ENCODE measurements around the gene TSPAN4. TPM values are rescaled to one million over a fixed set of nuclear protein-coding genes. Genes with fewer than 3 reads are reported as not detected.

TSPAN4 gene
- total RNA-seq, 4 donors from 2014 or later, result 14.4 to 34.8 (median 21.5) TPM

- no peak overlapping the region for H3K4me3 ChIP-seq
- DNase-seq, result no peak
- peaks cover 0 to 52% of the 10 kb centered on the region in 2 donors for H3K36me3 ChIP-seq
- H3K27ac ChIP-seq, result no peak overlapping the region
- H3K27me3 ChIP-seq, result no peaks in the 10 kb centered on the region
- intact Hi-C loops (cut with DNase I; ENCODE audit: low total_unique reads) (no loop called here), in situ Hi-C loops (cut with MboI; ENCODE audit: low sequenced_read_pairs in 4 of 4) (no loop called here)
- no peak for ATAC-seq
- H3K9me3 ChIP-seq, result no peaks in the 10 kb centered on the region
- TF ChIP-seq POLR2A (IDR thresholded peaks at IDR 0.05), result no peak
- TF ChIP-seq CTCF (IDR thresholded peaks at IDR 0.05 in 4 of 5, conservative IDR thresholded peaks at IDR 0.05 in 1 of 5), result no peak
- no peaks in the 10 kb centered on the region for H3K4me1 ChIP-seq
Measured at GRCh38 chr11:898143-898511, 55.5 kb downstream of the TSPAN4 start.

- H3K4me3 ChIP-seq, result no peak overlapping the region
- DNase-seq, result no peak
- no peak for ATAC-seq
- H3K9me3 ChIP-seq, result no peaks in the 10 kb centered on the region
- H3K27ac ChIP-seq, result no peak overlapping the region
- H3K36me3 ChIP-seq, result peaks cover 0 to 57% of the 10 kb centered on the region in 2 donors
- TF ChIP-seq CTCF (IDR thresholded peaks at IDR 0.05 in 4 of 5, conservative IDR thresholded peaks at IDR 0.05 in 1 of 5) (no peak), POLR2A (IDR thresholded peaks at IDR 0.05) (no peak)
- in situ Hi-C loops (cut with MboI; ENCODE audit: low sequenced_read_pairs in 4 of 4) (no loop called here), intact Hi-C loops (cut with DNase I; ENCODE audit: low total_unique reads) (no loop called here)
- no peaks in the 10 kb centered on the region for H3K4me1 ChIP-seq
- no peaks in the 10 kb centered on the region for H3K27me3 ChIP-seq
Measured at GRCh38 chr11:898540-899190, 56.0 kb downstream of the TSPAN4 start.

- ATAC-seq, result no peak
- no peak for DNase-seq
- Histone ChIP-seq H3K9me3 (no peaks in the 10 kb centered on the region), H3K36me3 (peaks cover 0 to 68% of the 10 kb centered on the region in 2 donors), H3K27me3 (no peaks in the 10 kb centered on the region), H3K4me3 (no peak overlapping the region), H3K27ac (no peak overlapping the region), H3K4me1 (no peaks in the 10 kb centered on the region)
- intact Hi-C loops (cut with DNase I; ENCODE audit: low total_unique reads) (no loop called here), in situ Hi-C loops (cut with MboI; ENCODE audit: low sequenced_read_pairs in 4 of 4) (no loop called here)
- TF ChIP-seq POLR2A (IDR thresholded peaks at IDR 0.05), result no peak
Measured at GRCh38 chr11:899724-900123, 57.1 kb downstream of the TSPAN4 start.

- Histone ChIP-seq H3K9me3 (no peaks in the 10 kb centered on the region), H3K36me3 (peaks cover 0 to 68% of the 10 kb centered on the region in 2 donors), H3K4me3 (no peak overlapping the region), H3K27me3 (no peaks in the 10 kb centered on the region), H3K27ac (no peak overlapping the region), H3K4me1 (no peaks in the 10 kb centered on the region)
- intact Hi-C loops (cut with DNase I; ENCODE audit: low total_unique reads), result no loop called here
- ATAC-seq (no peak), DNase-seq (no peak)
- no peak for TF ChIP-seq POLR2A (IDR thresholded peaks at IDR 0.05)
- TF ChIP-seq CTCF (IDR thresholded peaks at IDR 0.05 in 4 of 5, conservative IDR thresholded peaks at IDR 0.05 in 1 of 5), result no peak
- in situ Hi-C loops (cut with MboI; ENCODE audit: low sequenced_read_pairs in 4 of 4), result no loop called here
Measured at GRCh38 chr11:900545-900944, 57.9 kb downstream of the TSPAN4 start.

GRCh38 chr11:901452-902061, 58.9 kb downstream of the TSPAN4 start:
- no peak overlapping the region for H3K4me3 ChIP-seq
- TF ChIP-seq POLR2A (IDR thresholded peaks at IDR 0.05) (no peak), CTCF (IDR thresholded peaks at IDR 0.05 in 4 of 5, conservative IDR thresholded peaks at IDR 0.05 in 1 of 5) (no peak)
- ATAC-seq (no peak), DNase-seq (no peak)
- peaks cover 0 to 68% of the 10 kb centered on the region in 2 donors for H3K36me3 ChIP-seq
- intact Hi-C loops (cut with DNase I; ENCODE audit: low total_unique reads), result no loop called here
- H3K27ac ChIP-seq, result no peak overlapping the region
- H3K4me1 ChIP-seq, result no peaks in the 10 kb centered on the region
- in situ Hi-C loops (cut with MboI; ENCODE audit: low sequenced_read_pairs in 4 of 4), result no loop called here
- H3K27me3 ChIP-seq, result no peaks in the 10 kb centered on the region
- no peaks in the 10 kb centered on the region for H3K9me3 ChIP-seq

Data from gastrocnemius medialis (tissue), 4 donors.